Measurements from ENCODE around the gene SYNC.

- TF ChIP-seq, protein P1, sequence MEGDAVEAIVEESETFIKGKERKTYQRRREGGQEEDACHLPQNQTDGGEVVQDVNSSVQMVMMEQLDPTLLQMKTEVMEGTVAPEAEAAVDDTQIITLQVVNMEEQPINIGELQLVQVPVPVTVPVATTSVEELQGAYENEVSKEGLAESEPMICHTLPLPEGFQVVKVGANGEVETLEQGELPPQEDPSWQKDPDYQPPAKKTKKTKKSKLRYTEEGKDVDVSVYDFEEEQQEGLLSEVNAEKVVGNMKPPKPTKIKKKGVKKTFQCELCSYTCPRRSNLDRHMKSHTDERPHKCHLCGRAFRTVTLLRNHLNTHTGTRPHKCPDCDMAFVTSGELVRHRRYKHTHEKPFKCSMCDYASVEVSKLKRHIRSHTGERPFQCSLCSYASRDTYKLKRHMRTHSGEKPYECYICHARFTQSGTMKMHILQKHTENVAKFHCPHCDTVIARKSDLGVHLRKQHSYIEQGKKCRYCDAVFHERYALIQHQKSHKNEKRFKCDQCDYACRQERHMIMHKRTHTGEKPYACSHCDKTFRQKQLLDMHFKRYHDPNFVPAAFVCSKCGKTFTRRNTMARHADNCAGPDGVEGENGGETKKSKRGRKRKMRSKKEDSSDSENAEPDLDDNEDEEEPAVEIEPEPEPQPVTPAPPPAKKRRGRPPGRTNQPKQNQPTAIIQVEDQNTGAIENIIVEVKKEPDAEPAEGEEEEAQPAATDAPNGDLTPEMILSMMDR (IDR thresholded peaks at IDR 0.05), result no peak
- TF ChIP-seq POLR2A (IDR thresholded peaks at IDR 0.05), result no peak
These were observed 17.2 kb upstream of the SYNC start for GRCh38 chr1:32719681-32720275.
